Measurements from ENCODE around the gene HCFC1R1.
A peak's percentile ranks its signal among the peaks of the same experiment; 100 is the strongest.

Gene HCFC1R1

GRCh38 chr16:3007059-3007956 lies 16.4 kb downstream of the HCFC1R1 start:
- DNase-seq (ENCODE audit: low read depth) = no peak
- in situ Hi-C loops (cut with HindIII; ENCODE audit: low sequenced_read_pairs) = no loop called here
- H3K4me3 ChIP-seq (ENCODE audit: low read depth, low read length) = no peak overlapping the region
- TF ChIP-seq CTCF (IDR thresholded peaks at IDR 0.05; ENCODE audit: low read depth, low read length, missing control alignments) = no peak

GRCh38 chr16:3004781-3005284 lies 18.9 kb downstream of the HCFC1R1 start:
- in situ Hi-C loops (cut with HindIII; ENCODE audit: low sequenced_read_pairs) = no loop called here
- peak overlapping the region; percentile 12 for H3K4me3 ChIP-seq (ENCODE audit: low read depth, low read length)

GRCh38 chr16:3004319-3004718 lies 19.4 kb downstream of the HCFC1R1 start:
- TF ChIP-seq CTCF (IDR thresholded peaks at IDR 0.05; ENCODE audit: low read depth, low read length, missing control alignments) = no peak
- DNase-seq (ENCODE audit: low read depth) = no peak
- in situ Hi-C loops (cut with HindIII; ENCODE audit: low sequenced_read_pairs) = no loop called here
- no peak overlapping the region for H3K4me3 ChIP-seq (ENCODE audit: low read depth, low read length)

More at GRCh38 chr16:3004781-3005284, 18.9 kb downstream of the HCFC1R1 start:
- no peak for DNase-seq (ENCODE audit: low read depth)
- no peak for TF ChIP-seq CTCF (IDR thresholded peaks at IDR 0.05; ENCODE audit: low read depth, low read length, missing control alignments)

GRCh38 chr16:3003582-3004270 lies 20.0 kb downstream of the HCFC1R1 start:
- in situ Hi-C loops (cut with HindIII; ENCODE audit: low sequenced_read_pairs) = no loop called here
- DNase-seq (ENCODE audit: low read depth) = peak; percentile 95
- TF ChIP-seq CTCF (IDR thresholded peaks at IDR 0.05; ENCODE audit: low read depth, low read length, missing control alignments) = peak; percentile 24
- no peak overlapping the region for H3K4me3 ChIP-seq (ENCODE audit: low read depth, low read length)

GRCh38 chr16:3001316-3001715 lies 22.4 kb downstream of the HCFC1R1 start:
- no peak for TF ChIP-seq CTCF (IDR thresholded peaks at IDR 0.05; ENCODE audit: low read depth, low read length, missing control alignments)
- H3K4me3 ChIP-seq (ENCODE audit: low read depth, low read length) = no peak overlapping the region
- DNase-seq (ENCODE audit: low read depth) = no peak
- in situ Hi-C loops (cut with HindIII; ENCODE audit: low sequenced_read_pairs) = no loop called here

GRCh38 chr16:3000540-3000939 lies 23.2 kb downstream of the HCFC1R1 start:
- DNase-seq (ENCODE audit: low read depth) = no peak
- in situ Hi-C loops (cut with HindIII; ENCODE audit: low sequenced_read_pairs) = no loop called here
- TF ChIP-seq CTCF (IDR thresholded peaks at IDR 0.05; ENCODE audit: low read depth, low read length, missing control alignments) = no peak
- H3K4me3 ChIP-seq (ENCODE audit: low read depth, low read length) = no peak overlapping the region
